Kidney capillary endothelial cell (primary cell): ENCODE data around the gene TMOD1.
"Not testable (repeated sequence)": the region's sequence is repeated elsewhere in the genome, so short reads cannot be mapped to it uniquely, and the experiment has no call there.

Experiments used
- DNase-seq: peaks from one replicate; pipeline ENCODE4 v3.0.0-alpha.2; 2018; ENCODE audit warnings: low spot score

Gene TMOD1

GRCh38 chr9:97501177-97501971 is at the start of gene TMOD1:
TSS of gene TMOD1 (plus strand) at chr9:97501666. CDS start at chr9:97524189, 22,523 bp downstream.
- DNase-seq: no peak

GRCh38 chr9:97453573-97453972 is 47.9 kb upstream of the TMOD1 start:
- not testable (repeated sequence) for DNase-seq

- not testable (repeated sequence) for DNase-seq
Measured at GRCh38 chr9:97456841-97457240, 44.6 kb upstream of the TMOD1 start.

- no peak for DNase-seq
Measured at GRCh38 chr9:97459326-97459725, 42.1 kb upstream of the TMOD1 start.

- DNase-seq: no peak
Measured at GRCh38 chr9:97462159-97462558, 39.3 kb upstream of the TMOD1 start.

- no peak for DNase-seq
Measured at GRCh38 chr9:97462914-97463313, 38.6 kb upstream of the TMOD1 start.

- DNase-seq: peak; percentile 51
Measured at GRCh38 chr9:97468658-97469448, 32.6 kb upstream of the TMOD1 start.

- DNase-seq: no peak
Measured at GRCh38 chr9:97470076-97470475, 31.4 kb upstream of the TMOD1 start.

GRCh38 chr9:97473717-97474116 is 27.7 kb upstream of the TMOD1 start:
- DNase-seq: no peak

- no peak for DNase-seq
Measured at GRCh38 chr9:97474372-97474925, 27.0 kb upstream of the TMOD1 start.

- DNase-seq: no peak
Measured at GRCh38 chr9:97475059-97475458, 26.4 kb upstream of the TMOD1 start.

GRCh38 chr9:97478301-97478981 is 23.0 kb upstream of the TMOD1 start:
- DNase-seq: no peak

GRCh38 chr9:97479496-97480159 is 21.8 kb upstream of the TMOD1 start:
- DNase-seq: no peak

- DNase-seq: no peak
Measured at GRCh38 chr9:97480174-97480573, 21.3 kb upstream of the TMOD1 start.

- DNase-seq: no peak
Measured at GRCh38 chr9:97480749-97481148, 20.7 kb upstream of the TMOD1 start.

- no peak for DNase-seq
Measured at GRCh38 chr9:97484134-97484533, 17.3 kb upstream of the TMOD1 start.

GRCh38 chr9:97487107-97487506 is 14.4 kb upstream of the TMOD1 start:
- no peak for DNase-seq

- no peak for DNase-seq
Measured at GRCh38 chr9:97487861-97488260, 13.6 kb upstream of the TMOD1 start.

- DNase-seq: no peak
Measured at GRCh38 chr9:97491216-97491999, 10.1 kb upstream of the TMOD1 start.

GRCh38 chr9:97497558-97498375 is 3.7 kb upstream of the TMOD1 start:
- not testable (repeated sequence) for DNase-seq
